HL-60/S4 (cell line): ENCODE results near the gene ASB8.
"Not testable (repeated sequence)": the region's sequence is repeated elsewhere in the genome, so short reads cannot be mapped to it uniquely, and the experiment has no call there.

Source experiments
- in situ Hi-C: fragments of 300-500 bp; cut with MboI; formaldehyde crosslinking; loops from 2 replicates; pipeline ENCODE4 v1.14.3; 2022; ENCODE audit warnings: low sequenced_read_pairs

ASB8 gene

DNA sequence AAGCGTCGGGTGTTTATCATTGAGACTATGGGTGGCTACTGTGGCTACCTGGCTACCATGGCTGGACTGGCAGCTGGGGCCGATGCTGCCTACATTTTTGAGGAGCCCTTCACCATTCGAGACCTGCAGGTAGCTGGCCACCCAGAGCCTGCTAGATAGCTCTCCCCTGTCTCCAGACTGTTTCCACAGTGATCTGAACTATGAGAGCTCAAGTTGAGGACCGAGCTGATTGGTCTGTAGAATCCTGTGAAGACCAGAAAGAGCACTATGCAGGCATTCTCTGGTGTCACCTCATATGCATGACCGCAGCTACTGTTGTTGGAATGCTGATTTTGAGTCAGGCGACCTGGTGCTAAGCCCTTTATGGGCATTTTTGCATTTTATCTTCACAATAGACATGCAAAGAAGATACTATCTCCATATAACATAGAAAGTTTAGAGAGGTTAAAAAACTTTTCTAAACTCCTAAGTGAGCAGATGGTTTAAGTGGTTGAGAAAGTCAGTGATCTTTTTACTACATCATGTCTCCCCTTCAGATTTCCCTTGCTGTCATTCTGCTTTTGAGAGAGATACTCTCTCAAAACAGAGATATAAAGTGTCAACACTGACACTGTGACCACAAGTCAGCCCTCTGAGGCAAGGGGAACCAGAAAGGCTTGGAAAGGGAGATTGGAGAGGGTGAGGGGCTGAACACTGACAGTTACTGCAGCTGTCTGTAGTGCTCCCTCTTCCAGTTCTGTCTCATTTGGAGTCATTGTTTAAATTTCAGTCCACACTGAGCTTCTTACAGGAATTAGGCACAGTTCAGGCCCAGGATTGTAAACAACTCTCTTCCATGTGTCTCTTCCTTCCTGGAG is 14.3 kb downstream of the ASB8 start:
- in situ Hi-C loops = no loop called here

DNA sequence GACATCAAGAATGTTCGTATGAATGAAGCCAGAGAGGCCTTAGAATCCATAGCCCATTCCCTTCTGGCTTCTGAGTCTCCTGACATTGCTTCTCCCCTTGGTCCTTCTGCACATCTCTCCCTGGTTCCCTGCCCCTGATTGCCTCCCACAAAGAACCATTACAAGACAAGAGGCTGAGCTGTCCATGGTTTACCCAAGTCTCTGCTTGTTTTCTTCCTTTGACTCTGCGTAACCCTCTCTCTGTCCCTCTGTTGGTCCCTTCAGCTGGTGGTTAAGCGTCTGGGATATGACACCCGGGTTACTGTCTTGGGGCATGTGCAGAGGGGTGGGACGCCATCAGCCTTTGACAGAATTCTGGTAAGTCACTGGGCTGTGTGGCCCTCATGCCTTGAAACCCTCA is 22.3 kb downstream of the ASB8 start:
- in situ Hi-C loops = no loop called here

DNA sequence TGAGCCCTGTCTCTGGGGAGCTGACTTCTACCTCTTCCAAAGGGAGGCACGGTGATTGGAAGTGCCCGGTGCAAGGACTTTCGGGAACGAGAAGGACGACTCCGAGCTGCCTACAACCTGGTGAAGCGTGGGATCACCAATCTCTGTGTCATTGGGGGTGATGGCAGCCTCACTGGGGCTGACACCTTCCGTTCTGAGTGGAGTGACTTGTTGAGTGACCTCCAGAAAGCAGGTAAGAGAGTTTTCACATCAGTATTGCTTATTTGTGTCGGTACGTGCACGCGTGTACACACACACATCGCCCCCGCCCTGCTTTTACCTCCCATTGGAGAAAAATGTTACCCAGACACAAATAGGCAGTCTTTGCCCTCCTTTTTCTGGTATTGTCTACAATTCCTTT is 24.5 kb downstream of the ASB8 start:
- in situ Hi-C loops = no loop called here

DNA sequence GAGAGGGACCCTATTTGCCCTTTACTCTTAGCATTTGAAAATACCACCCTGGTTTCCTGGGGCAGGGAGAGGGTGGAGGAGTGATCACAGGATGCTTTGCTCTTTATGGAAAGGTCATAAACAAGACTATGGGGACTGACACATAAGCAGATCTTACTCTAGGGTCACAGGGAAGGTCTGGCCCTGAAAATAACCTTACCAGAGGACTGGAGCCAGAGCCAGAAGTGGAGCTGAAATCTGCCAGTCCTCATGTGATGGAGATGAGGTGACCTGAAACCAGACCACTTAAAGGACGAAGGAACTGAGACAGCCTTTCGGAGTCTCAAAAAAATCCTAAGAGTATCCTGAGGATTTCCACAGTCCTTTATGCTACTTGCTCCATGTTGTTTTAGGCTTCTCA is 25.8 kb downstream of the ASB8 start:
- in situ Hi-C loops = no loop called here

DNA sequence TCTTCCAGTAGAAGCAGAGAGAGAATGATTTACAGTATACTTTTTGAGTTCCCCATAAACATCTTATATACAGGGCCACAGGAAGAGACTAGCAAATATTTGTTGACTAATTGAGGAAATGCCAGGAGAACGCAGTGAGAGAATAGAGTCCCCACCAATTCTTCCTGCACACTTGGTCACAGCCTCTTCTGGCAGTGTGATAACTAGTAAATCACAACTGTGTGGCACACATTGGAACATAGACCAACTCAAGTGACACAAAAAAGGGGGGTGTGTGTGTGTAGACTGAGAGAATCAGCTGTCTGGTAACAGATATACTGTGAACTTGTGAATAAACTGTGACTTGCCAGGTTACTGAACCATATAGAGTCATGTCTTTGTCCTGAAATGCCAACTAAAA is 27.9 kb downstream of the ASB8 start:
- in situ Hi-C loops = no loop called here

DNA sequence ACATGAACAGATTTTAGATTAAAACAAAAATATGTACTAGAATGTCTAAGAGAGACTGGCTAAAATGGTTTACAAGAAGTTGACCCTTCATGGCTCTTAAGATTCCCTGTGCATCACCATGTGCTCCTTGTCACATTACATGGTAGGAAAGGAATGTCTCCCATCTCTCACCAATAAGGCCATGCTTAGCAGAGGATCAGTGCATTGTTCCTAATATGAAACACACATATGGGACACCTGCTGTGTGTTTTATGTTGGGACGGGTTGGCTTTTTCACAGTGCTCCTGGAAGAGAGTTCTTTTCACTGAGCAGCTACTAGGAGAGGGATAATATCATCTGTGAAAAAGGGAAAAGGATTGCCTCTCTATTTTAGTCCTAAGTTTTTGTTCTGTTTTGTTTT is 28.5 kb downstream of the ASB8 start:
- in situ Hi-C loops = no loop called here

DNA sequence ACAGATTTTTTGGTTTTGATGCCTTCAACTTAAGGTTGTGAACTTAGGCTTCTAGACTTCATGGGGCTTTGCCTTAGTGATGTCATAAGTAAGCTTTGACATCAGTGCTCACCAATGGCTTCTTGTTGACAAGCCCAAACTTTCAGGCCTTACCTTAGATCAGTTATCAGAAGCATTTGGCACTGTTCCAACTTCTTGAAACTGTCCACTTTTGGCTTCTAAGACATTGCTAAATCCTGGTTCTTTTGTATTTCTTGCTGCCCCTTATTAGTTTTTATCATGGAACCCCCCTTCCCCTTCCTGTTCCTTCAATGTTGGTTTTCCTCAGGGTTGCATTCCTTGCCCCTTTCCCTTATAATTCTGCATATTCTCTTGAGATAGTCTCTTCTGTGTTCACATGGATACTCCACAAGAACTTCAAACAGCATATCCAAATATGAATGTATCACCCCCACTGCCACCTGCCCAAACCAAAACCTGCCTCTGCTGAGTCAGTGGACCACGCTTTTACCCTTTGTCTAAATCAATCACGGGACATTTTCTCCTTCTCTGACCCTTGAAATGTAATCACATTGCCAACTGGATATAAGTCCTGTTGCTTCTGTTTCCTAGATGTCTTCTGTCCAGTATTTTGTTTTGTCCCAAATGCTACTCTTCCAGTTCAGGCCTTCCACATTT is 30.2 kb downstream of the ASB8 start:
- in situ Hi-C loops = no loop called here

DNA sequence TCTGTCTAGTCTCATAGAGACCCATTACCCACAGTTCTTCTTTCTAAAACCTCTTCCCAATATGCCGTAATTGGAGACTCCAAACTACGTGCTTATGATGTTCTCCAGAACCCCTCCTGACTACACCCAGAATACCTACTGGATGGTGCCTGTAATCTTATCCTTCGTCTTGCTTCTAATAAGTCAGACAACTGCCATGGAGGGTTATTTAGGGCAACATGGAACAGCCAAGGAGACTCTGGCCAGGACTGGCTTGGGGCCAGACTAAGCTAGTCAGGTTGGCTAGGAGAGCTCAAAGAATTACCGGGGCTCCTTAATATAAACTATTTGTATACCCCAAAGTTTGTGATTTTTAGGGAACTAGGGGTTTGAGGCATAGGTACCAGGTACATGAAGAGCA is 31.3 kb downstream of the ASB8 start:
- in situ Hi-C loops = no loop called here

DNA sequence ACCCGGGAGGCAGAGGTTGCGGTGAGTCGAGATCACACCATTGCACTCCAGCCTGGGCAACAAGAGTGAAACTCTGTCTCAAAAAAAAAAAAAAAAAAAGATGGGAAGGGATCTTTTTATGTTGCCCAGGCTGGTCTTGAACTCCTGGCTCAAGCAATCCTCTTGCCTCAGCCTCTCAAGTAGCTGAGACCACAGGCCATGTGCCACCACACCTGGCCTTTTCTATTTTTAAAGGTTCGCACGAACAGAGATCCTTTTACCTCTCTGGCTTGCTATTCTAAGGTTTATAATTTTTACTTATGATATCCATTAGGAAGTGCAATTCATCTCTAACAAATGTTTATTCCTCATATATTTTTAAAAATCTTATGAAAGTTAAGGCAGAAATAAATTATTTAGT is 31.8 kb downstream of the ASB8 start:
- in situ Hi-C loops = not testable (repeated sequence)

DNA sequence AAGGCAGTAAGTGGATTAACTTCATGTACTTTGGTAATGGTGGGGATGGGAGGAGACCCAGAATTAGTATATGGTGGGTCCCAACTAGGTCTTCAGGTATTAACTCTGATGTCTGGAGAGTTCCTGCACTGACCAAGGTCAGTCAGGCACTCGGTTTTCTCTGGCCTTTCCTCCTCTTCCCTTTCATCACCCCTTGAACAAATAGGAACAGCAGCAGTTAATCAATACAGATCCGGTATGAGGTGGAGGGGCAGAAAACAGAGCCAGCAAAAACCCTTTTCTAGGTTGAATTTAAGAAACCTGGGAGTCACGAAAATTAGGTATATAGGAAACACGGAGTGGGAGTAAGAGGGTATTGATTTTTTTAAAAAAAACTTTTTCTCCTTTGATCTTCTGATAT is 34.1 kb downstream of the ASB8 start:
- in situ Hi-C loops = no loop called here

DNA sequence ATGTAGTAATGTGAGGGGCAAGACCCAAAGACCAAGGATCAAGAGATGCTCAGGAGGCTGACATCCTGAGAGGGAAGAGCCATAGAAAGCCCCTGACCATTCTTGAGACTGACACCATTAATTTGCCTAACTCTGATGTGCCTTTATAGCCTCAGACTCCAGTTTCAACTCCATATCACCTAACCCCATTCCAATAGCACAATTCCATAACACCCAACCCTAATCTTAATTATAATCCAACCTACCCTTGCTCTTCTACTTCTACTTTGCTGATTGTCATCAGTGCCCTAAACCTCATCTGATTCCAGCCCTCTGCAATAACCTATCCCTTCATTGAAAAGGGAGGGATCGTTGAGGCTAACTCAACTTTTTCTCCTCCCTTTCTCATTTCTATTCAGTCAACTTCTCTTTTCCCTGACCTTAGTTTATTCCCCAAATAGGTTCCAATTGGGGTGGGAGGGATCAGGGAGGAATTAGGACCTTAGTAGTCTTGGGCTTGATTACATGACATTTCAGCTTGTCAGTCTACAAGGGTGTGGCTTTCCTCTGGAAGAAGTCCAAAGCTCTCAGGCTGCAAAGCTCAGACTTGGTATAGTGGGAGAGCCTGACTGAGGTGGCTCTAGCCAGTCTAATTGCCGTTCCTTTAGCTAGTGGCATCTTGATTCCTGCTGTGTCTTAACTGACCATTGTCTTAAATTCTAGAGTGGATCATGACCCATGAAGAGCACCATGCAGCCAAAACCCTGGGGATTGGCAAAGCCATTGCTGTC is 35.1 kb downstream of the ASB8 start:
- in situ Hi-C loops = no loop called here

DNA sequence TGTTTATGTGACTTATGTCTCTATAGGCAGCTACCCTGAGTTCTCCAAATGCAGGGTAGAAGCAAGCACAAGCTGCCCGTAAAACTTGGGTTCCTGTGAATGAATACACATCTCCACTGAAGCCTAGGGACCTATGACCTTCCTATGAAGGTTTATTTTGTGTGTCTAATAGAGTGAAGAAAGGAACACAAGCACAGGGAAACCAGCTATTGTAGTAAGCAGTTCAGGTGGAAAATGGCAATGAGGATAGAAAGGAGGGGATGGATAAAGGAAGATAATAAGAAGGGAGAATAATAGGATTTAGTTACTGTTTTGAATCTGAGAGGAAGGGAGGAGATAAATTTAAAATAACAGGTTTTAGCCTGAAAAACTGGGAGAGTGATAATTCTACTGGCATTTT is 35.8 kb downstream of the ASB8 start:
- in situ Hi-C loops = no loop called here

DNA sequence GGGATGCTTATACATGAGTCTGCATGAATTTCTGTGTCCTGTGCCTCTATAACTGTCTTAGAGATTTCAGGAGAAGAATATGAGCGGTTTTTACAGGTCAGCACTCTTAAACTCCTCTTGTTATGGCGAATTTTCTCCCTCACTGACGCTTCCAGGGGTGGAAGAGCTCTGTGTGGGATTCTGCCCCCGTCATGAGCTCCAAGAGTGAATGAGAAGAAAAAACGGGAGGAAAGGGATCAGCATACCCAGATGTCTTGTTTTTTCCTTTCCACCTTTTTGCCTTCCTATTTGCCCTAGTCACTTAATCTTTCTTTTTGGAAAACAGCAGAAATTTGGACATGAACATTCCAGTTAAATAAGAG is 37.5 kb downstream of the ASB8 start:
- in situ Hi-C loops = no loop called here

DNA sequence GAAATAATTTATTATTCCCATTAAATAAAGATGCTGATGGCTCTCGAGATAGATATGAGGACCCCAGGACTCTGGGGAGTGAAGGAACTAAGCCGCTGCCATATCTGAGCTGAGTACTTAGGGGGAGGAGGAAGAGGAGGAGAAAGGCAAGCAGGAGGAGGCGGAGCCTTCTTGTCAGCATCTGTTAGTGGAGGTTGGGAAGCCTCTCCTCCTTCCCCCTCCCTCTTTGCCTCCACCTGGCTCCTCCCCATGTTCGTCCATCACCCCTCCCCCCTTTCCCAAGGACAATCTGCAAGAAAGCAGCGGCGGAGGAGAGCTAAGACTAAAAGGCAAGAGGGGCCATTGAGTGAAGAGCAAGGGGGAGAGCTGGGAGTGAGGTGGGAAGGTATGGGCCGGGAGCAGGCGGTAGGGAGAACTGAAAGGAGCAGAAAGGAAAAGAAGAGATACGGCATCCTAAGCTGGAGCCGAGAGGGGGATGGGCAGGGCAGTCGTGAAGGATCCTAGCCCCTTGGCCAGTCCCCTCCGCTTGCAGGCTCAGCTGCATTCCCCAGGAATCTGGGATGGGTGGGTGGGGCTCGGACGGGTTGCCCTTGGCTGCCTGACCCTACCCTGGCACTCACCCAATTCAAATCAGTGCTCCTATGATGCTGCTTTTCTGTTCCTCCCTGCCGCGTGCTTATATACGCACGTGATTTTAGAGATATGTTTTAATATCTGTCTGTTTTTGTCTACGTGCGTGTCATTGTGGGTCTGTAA is 38.1 kb downstream of the ASB8 start, which contains the start of gene PFKM:
Gene PFKM (plus strand): TSS at position 287 of the 756 bp plus-strand sequence. CDS start 3,411 bp downstream, outside the sequence.
- in situ Hi-C loops = no loop called here

DNA sequence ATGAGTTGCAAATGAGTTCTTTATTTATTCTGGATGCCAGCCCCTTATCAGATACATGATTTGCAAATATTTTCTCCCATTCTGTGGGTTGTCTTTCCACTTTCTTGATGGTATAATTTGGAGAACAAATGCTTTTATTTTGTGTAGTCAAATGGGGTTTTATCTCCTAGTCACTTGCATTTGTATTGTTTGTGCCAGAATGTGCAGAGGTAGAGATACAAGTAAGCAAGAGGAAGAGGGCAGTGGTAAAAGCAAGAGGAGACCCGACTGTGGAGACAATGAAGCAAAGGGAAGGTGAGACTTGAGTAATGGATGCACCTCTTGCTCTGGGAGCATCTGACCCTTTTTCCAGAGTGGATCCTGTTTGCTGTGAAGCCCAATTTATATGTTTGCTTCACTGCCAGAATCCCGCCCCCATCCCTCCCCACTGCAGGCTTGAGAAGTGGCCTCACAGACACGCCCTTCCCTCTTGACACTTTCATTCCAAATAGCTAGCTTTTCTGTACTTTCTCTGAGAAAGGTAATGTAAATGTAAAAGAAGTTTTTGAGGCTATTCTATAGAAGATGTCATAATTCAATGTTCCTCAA is 38.9 kb downstream of the ASB8 start:
- in situ Hi-C loops = no loop called here

DNA sequence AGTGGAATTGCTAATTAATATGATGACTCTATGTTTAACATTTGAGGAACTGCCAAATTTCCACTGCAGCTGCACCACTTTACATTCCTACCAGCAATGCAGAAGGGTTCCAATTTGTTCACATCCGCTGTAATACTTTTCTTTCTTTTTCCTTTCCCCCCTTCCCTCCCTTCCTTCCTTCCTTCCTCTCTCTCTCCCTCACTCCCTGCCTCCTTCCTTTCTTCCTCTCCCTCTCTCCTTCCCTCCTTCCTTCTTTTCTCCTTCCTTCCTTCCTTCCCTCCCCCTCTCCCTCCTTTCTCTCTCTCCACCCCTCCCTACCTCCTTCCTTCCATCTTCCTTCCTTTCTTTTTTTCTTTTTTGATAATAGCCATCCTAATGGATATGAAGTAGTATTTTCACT is 41.4 kb downstream of the ASB8 start:
- in situ Hi-C loops = no loop called here

DNA sequence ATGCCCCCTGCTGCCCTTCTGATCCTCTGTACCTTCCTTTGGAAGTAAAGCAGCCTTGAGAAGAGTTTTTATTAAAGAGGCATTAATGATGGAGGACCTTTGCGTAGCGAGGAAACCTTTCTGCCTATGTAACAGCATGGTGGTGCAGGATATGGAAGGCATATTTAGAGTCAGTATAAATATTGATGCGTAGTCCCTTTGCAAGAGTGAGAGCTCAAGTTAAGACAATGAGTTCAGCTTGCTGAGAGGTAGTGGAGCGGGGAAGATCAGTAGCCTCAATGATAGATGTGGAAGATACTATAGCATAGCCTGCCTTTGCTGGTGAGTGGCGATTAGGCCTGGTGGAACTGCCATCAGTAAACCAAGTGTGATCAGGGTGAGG is 46.0 kb downstream of the ASB8 start:
- in situ Hi-C loops = not testable (repeated sequence)

DNA sequence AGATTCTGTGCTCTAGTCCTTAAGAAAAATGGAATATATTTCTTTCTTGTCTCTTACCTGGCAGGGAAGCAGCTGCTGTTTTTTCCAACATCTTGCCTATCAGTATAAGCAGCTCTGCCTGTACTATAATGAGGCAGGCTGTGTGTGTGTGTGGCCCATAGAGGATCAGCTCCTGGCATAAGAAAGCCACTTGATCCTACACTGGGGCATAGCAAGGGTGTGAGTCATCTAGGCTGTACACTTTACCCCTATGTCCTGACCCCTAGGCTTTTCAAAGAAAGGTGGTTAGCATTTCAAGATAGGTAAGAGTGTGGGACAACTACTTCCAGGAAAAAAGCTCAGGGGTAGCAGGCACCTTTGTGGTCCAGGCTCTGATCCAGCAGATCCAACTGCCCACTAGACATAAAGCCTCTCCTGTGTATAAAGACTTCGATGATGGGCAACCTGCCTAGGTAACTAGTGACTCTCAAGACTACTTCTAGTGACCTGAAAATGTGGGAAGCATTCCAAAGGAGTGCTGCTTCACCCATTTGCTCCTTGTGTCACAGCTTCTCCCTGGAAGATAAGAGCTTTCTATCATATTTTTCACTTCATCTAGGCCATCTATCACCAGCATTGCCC is 46.5 kb downstream of the ASB8 start:
- in situ Hi-C loops = no loop called here

DNA sequence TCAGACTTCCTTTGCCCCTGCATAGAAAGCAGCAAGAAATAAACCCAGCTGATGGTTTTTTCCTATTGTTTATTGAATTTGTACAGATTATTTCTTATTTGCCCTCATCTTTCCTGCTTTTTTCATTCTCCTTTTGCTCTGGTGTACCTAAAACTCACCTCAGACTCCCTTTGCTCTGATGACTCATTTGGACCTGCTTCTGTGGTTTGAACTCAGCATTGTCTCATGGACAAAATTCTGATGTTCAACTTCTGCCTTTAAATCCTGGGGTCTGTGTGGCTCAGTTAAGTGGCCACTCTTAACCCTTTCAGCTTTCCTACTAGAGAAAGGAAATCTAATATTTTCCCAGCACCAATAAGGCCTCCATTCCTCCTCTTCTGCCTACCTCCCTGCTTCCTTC is 47.9 kb downstream of the ASB8 start:
- in situ Hi-C loops = no loop called here
